ENCODE measurements around the gene CIDEB.

- TF ChIP-seq CTCF (IDR thresholded peaks at IDR 0.05) (peak; percentile 18 to 69 (median 47)), POLR2A (IDR thresholded peaks at IDR 0.05) (no peak)
Measured at GRCh38 chr14:24297190-24297964, 10.4 kb downstream of the CIDEB start.

All from body of pancreas (tissue), 4 donors.